Fibroblast of villous mesenchyme (primary cell): ENCODE measurements around the gene GCSAM. TPM values are rescaled to one million over a fixed set of nuclear protein-coding genes. Genes with fewer than 3 reads are reported as not detected.

Experiments
- DNase-seq: peaks from one replicate; pipeline ENCODE4 v3.0.0-alpha.2; 2010; ENCODE audit warnings: low read depth
- H3K4me3 ChIP-seq: 2 replicates; pipeline ENCODE4 v1.5.1; 2011; ENCODE audit warnings: low read depth, mild to moderate bottlenecking, low read length
- CTCF ChIP-seq: IDR thresholded peaks from 2 replicates; pipeline ENCODE4 v1.5.1; 2012; ENCODE audit warnings: low read depth, mild to moderate bottlenecking, low read length; ENCODE audit not compliant: insufficient read depth
- total RNA-seq: library from RNA; depleted of rRNA; stranded (reverse); fragments of >200 nt; gene quantifications from 2 replicates; pipeline ENCODE4 v1.2.3, GENCODE V29; 2012

The GCSAM gene
- total RNA-seq, 1 donor: not detected

GRCh38 chr3:112109322-112109721 is 23.7 kb downstream of the GCSAM start:
- TF ChIP-seq CTCF: no peak
- no peak overlapping the region for H3K4me3 ChIP-seq
- DNase-seq: peak; percentile 11

GRCh38 chr3:112104774-112105173 is 28.3 kb downstream of the GCSAM start:
- H3K4me3 ChIP-seq: no peak overlapping the region
- TF ChIP-seq CTCF: no peak
- DNase-seq: no peak

- H3K4me3 ChIP-seq: no peak overlapping the region
- no peak for TF ChIP-seq CTCF
Observed at GRCh38 chr3:112101916-112102315, 31.1 kb downstream of the GCSAM start.

GRCh38 chr3:112097378-112097777 is 35.7 kb downstream of the GCSAM start:
- no peak overlapping the region for H3K4me3 ChIP-seq
- DNase-seq: peak; percentile 98
- TF ChIP-seq CTCF: no peak

More at GRCh38 chr3:112101916-112102315, 31.1 kb downstream of the GCSAM start:
- peak; percentile 17 for DNase-seq

- H3K4me3 ChIP-seq: no peak overlapping the region
- no peak for TF ChIP-seq CTCF
- peak; percentile 64 for DNase-seq
Observed at GRCh38 chr3:112096176-112096575, 36.9 kb downstream of the GCSAM start.

- H3K4me3 ChIP-seq: no peak overlapping the region
- TF ChIP-seq CTCF: no peak
- no peak for DNase-seq
Observed at GRCh38 chr3:112095731-112096130, 37.3 kb downstream of the GCSAM start.

- no peak for TF ChIP-seq CTCF
- peak; percentile 22 for DNase-seq
- H3K4me3 ChIP-seq: no peak overlapping the region
Observed at GRCh38 chr3:112093180-112093522, 39.9 kb downstream of the GCSAM start.
